Smooth muscle cell of the brain vasculature (primary cell): ENCODE results near the gene MILR1.

Source experiments
- DNase-seq: peaks from one replicate; pipeline ENCODE4 v3.0.0-alpha.2; 2012; ENCODE audit warnings: low read depth, low spot score

The MILR1 gene

DNA sequence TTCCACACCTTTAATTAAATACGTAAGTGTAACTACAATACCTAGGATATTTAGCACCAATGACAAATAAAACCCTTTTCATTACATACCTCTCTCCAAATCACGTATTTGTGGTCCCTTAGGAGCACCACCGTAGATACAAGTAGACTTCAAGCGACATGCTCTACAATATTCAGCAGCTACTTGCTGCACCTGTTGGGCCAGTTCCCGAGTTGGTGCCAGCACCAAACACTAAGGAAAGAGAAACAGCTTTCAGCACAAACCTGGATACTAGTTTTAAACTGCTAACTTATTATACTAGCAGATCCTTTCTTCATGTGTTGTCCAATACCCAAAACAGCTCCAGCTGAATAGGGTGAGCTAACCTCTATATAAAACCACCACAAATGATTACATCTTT is 54.4 kb downstream of the MILR1 start:
- no peak for DNase-seq

DNA sequence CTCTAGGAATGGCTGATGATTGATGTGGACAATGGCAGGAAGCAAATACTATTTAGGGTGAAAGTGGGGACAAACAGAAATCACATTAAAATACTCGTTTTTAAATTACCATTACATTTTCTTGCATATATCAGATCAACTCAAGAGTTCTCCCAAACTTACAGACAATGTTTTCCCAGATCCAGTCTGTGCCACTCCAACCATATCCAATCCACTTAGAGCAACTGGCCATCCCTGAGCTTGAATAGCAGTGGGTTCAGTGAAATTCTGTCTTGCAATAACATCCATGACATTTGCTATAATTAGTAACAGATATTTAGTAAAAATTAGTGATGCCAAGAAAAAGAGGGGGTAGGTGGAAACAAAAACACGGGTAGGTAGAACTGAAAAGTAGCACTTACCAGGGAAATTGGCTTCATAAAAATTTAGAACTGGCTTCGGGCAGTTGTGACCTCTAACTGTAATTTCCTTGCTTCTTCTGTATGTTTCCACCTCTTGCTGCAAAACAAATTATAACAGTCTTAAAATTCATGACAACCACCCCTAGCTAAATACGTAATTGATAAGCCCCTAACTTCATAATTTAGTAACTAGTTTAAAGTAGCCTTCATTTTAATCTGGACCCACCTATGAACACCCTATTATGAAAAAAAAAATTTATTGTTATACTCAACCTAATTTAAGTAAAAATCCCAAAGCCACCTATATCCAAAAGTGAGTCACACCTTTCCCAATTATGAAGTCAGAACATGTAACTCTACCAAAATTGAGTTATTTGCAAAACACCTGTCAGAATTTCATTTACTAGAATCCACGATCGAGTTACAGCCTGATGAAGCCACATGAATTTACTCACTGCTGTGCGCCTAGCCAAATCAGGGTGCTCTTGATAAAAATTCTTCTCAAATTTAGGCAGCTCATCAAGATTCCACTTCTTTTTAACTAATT is 55.2 kb downstream of the MILR1 start:
- DNase-seq, result no peak

GRCh38 chr17:64504769-64505339 is 55.9 kb downstream of the MILR1 start:
- DNase-seq, result no peak

- DNase-seq, result peak; percentile 83
These were observed 56.7 kb downstream of the MILR1 start for GRCh38 chr17:64505340-64506200.

DNA sequence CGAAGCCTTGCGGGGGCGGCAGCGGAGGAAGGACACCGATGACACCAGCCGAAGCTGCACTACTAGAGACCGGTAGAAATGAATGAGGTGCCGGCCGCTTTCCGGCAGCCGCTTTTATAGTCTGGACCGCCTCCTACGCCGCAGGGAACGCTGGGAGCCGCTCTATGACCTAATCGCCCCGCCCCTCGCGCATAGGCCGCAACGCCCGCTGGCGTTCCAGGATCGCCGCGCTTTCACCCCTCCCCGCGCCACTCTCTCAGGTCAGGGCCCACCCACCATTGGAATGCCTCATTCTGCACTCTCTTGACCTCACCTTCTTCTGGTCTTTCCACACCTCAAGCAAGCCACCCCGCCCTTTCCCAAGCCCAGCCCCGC is 57.3 kb downstream of the MILR1 start, which contains the start of gene DDX5:
Gene DDX5 (minus strand): TSS at position 89 of the 375 bp plus-strand sequence. CDS start 170 bp downstream, outside the sequence.
- no peak for DNase-seq

DNA sequence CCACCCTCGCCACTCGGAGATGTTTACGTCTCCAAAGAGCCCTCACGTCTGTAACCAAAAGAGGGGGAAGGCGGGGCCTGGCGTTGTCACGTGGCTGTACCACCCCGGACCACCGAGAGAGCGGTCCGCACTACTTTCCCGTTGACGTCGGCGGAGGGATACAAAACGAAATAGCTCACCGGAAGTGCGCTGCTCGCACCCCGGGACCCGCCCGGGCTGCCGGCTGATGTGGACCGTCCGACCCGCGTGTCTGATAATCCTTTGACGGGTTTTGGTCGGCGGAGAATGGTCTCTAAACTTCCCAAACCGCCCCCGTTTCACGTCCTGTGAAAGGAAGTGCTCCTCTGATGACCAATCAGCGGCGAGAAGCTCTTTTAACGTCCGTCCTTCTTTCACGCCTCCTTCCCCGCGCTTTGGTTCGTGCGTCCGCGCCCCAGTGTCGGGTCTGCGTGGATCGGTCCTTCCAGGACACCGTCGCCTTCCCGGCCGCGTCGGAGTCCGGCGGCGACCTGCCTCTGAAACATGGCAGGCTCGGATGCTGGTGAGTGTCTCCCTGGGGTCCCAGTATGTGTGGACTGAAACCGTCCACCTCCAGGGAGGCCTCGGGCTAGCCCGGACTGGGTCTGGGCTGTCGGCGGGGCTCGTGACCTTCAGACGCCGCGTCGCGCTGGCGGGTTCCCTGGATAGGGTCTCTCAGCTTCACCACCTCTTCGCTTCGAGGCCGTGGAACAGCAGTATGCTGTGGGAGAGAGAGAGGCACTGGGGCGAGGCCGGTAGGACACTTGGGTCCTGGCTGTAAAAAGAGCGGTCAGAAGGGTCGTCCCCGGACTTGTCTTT is 57.9 kb downstream of the MILR1 start, which contains the start of gene CEP95:
Gene CEP95 (plus strand): TSS at position 402 of the 837 bp plus-strand sequence. CDS start 121 bp downstream, at position 523.
- peak; percentile 95 for DNase-seq

DNA sequence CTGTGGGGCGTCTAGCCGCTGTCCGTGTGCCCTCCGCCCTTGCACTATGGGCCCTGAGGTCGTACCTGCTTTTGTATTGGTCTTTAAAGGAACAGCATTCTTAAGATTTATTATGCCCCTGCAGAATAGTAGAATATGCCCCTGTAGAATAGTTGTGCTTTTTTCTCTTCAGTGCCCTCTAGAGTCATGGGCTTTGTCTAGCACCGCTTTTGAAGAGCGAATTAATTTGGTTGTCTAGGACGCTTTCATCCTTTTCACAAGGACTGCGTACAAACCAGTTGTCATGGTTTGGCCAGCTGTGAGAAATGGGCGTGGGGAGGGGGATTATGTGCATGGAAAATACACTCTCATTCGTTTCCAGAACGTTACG is 58.5 kb downstream of the MILR1 start:
- DNase-seq, result no peak

DNA sequence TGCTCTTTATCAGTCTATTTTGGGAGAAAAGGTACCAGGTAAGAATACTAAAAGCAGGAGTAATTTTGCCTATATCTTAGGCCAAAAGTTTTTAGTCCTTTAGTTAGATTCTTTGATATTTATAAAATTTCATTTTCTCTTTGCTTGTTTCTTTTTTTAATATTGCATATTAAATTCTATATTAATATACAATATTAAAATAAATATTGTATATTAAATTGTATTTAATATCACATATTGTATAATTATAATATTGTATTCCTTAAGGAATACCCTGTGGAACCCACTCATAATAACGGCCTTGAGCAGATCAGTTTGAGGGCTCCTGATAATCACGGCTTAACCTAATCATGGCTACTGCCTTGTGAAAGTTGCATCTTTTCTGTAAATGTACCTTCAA is 59.8 kb downstream of the MILR1 start:
- no peak for DNase-seq

DNA sequence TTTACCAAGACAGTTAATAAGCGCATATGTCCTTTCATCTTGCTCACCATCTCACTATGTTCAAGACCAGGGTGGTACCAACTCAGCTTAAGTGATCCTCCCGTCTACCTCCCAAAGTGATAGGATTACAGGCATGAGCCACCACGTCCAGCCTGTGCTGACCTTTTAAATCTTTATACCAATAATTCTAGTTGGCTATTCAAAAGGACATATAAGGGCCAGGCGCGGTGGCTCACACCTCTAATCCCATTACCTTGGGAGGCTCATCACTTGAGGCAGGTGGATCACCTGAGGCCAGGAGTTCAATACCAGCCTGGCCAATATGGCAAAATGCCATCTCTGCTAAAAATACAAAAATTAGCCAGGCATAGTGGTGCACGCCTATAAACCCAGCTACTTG is 60.3 kb downstream of the MILR1 start:
- DNase-seq, result no peak

- no peak for DNase-seq
These were observed 66.5 kb downstream of the MILR1 start for GRCh38 chr17:64515419-64515818.

GRCh38 chr17:64515829-64516228 is 66.9 kb downstream of the MILR1 start:
- DNase-seq, result no peak
